ENCODE data around the gene ACAP2.
A peak's percentile ranks its signal among the peaks of the same experiment; 100 is the strongest.

Gene ACAP2

DNA sequence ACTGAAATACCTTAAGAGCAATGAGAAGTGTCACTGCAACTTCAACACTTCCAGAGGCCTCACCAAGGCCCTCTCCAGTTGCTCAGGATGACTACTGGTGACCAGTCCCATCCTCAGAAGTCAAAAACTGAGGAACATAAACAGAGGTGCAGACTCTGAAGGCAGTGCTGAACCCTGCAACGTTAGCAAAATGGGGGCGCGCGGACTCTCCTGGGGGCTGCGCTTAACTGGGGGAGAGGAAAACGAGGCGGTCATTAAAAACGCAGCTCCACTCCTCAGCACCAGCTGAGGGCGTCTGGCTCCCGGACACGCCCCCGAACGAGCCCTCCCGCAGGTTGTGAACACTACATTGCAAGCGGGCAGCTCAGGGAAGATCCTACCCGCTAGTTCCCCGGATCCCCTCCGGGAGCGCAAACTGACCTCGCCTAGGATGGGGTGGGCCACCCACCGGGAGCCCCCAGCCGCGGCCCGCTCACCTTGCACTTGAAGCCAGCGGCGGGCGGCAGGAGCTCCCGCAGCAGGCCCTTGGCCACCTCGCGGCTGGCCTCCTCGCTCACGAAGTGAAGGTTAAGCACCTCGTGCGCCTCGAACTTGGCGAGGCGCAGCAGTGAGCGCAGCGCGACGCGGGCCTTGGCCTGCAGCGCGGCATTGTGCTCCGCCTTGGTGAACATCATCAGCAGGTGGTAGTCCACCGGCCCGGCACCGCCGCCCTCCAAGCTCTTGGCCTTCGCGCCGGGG lies 172.6 kb downstream of the ACAP2 start:
- DNase-seq (ENCODE audit: extremely low read depth, low read depth): no peak
- TF ChIP-seq, protein P1, sequence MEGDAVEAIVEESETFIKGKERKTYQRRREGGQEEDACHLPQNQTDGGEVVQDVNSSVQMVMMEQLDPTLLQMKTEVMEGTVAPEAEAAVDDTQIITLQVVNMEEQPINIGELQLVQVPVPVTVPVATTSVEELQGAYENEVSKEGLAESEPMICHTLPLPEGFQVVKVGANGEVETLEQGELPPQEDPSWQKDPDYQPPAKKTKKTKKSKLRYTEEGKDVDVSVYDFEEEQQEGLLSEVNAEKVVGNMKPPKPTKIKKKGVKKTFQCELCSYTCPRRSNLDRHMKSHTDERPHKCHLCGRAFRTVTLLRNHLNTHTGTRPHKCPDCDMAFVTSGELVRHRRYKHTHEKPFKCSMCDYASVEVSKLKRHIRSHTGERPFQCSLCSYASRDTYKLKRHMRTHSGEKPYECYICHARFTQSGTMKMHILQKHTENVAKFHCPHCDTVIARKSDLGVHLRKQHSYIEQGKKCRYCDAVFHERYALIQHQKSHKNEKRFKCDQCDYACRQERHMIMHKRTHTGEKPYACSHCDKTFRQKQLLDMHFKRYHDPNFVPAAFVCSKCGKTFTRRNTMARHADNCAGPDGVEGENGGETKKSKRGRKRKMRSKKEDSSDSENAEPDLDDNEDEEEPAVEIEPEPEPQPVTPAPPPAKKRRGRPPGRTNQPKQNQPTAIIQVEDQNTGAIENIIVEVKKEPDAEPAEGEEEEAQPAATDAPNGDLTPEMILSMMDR (IDR thresholded peaks at IDR 0.05; ENCODE audit: low read depth, low read length): peak; percentile 12

DNA sequence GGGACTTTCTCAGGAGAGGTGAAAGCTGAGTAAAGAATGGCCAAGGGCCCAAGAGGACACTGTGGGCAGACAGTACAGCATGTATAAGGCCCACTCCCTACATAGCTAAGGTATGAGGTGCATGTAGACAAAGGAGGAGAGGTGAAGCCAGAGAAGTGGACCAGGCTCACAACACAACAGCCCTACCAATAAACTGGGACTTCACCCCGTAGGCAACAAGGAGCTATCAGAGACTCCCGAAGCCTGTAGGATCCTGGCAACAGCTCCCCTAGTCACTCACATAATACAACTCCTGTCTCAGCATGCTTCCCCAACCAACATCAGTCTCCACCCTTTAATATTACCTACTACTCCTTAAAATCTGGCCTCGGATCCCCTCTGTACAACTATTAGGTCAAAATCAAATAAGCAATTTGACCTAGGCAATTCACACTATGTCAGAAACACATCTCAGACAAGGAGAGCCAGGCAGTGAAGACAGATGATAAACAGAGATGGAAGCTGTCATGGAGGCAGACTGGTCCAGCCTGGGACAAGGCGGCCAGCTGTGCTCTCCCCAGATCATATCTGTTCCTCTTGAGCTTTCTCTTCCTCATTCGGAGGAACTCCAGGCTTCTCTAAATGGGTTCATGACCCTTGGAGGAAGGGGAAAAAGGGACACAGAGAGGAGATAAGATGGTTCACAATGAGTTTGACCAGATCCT lies 173.3 kb downstream of the ACAP2 start:
- TF ChIP-seq, protein P1 (IDR thresholded peaks at IDR 0.05; ENCODE audit: low read depth, low read length): no peak
- DNase-seq (ENCODE audit: extremely low read depth, low read depth): no peak

DNA sequence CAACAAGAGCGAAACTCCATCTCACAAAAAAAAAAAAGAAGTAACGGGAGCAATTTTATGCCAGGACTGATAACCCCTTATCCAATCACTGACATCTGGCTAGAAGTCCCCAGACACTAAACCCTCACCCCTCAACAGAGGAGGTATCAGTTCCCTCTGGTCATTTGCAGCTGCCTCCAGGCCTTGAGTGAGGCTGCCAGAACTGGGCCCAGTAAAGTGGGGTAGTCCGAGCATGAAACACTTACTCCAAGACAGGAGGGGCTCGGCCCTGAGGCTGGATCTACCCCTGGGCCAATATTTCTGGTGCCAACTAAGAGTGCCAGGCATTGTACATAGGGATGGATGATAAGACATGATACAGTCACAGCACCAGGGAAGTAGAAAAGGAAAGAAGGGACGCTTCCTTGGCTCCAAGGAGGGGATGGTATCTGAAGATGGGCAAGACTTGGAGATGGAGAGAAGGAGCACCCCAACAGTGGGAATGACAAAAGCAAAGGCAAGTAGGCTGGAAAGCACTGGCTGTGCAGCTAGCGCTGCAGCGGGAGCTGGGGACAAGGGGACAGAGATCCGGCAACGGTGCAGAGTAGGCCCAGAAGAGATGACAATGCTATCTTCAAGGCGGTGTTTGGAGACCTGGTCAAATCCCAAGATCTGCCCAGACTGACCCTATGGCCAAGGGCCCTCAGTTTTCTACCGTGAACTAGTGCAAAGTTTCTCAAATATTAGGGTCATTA lies 174.1 kb downstream of the ACAP2 start:
- DNase-seq (ENCODE audit: extremely low read depth, low read depth): no peak
- TF ChIP-seq, protein P1 (IDR thresholded peaks at IDR 0.05; ENCODE audit: low read depth, low read length): no peak

DNA sequence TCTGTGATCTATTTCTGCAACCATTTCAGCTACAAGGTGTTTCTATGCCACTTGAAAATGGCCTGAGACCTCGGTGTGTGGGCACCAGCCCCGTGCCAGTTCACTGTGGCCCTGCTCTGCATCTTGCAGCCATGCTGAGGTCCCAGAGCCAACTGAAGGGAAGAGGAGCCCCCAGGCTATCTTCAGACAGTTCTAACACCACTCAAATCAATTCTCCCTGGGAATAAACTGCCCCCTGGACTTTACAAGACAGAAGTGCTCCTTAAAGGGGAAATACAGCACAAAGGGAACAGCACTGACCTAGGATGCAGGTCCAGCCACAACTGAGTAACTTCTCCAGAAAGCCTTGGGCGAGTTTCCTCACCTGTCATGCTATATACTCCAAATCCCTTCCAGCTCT lies 175.7 kb downstream of the ACAP2 start:
- DNase-seq (ENCODE audit: extremely low read depth, low read depth): no peak
- TF ChIP-seq, protein P1 (IDR thresholded peaks at IDR 0.05; ENCODE audit: low read depth, low read length): no peak

DNA sequence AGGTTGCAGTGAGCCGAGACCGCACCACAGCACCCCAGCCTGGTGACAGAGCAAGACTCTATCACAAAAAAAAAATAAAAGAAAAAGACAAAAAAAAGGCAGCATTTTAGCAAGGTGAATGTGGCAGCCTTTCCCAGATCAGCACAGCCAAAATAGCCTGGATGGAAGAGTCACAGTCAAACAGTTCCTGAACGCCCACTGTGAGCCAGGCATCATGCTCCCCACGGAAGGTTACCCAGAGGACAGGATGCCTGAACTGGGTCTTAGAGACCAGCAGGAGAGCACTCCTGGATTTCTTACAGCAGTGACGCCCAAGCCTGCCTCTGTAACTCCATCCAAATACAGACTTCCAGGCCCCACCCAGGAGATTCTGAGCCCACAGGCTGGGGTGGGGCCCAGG lies 176.4 kb downstream of the ACAP2 start:
- DNase-seq (ENCODE audit: extremely low read depth, low read depth): no peak
- TF ChIP-seq, protein P1 (IDR thresholded peaks at IDR 0.05; ENCODE audit: low read depth, low read length): no peak

DNA sequence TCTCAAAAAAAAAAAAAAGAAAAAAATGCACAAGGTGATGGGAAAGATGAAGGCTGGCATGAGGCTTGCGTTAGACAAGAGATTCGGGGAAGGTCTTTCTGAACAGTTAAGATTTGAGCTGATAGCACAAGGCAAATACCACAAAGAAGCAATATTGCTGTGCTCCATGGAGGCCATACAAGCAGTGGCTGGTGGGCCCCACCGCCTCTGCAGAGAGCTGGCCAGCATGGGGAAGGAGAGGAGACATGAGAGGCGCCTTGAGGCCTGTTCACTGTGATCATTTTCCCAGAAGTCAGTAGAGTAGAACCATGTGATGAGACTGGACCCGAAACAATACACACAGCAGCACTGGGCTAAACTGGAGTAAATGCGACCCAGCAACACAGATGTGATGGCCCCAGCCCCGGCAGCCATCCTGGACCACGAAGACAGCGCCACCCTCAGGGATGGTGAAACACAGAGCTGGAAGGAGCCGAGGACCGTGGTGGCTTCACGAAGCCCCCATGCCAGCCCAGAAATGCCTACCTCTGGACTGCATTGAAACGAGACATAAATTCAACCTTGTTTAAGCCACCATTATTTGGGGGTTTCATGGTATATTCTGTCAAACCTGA lies 177.3 kb downstream of the ACAP2 start:
- no peak for DNase-seq (ENCODE audit: extremely low read depth, low read depth)
- TF ChIP-seq, protein P1 (IDR thresholded peaks at IDR 0.05; ENCODE audit: low read depth, low read length): no peak

All from AG09319 (cell line).